ENCODE results near the gene PNPLA1.

The PNPLA1 gene

GRCh38 chr6:36290668-36291620, 21.1 kb downstream of the PNPLA1 start:
- no CpG with 5 or more reads among the region's 23 CpGs for WGBS (ENCODE audit: extremely low coverage, insufficient coverage, low lambda C conversion rate)
- H3K23ac ChIP-seq (ENCODE audit: low read length), result no peak overlapping the region
- no peaks in the 10 kb centered on the region for H3K36me3 ChIP-seq (ENCODE audit: control insufficient read depth, insufficient read depth, low read length)
- H3K4me2 ChIP-seq (ENCODE audit: low read length), result no peak overlapping the region
- H4K8ac ChIP-seq (ENCODE audit: low read depth, low read length), result no peak overlapping the region
- no peaks in the 10 kb centered on the region for H3K79me1 ChIP-seq (ENCODE audit: low read length)
- no peak overlapping the region for H2BK120ac ChIP-seq (ENCODE audit: low read depth, low read length)
- H3K79me2 ChIP-seq (ENCODE audit: control insufficient read depth, insufficient read depth, low read length), result no peaks in the 10 kb centered on the region
- peaks cover 12% of the 10 kb centered on the region for H3K4me1 ChIP-seq (ENCODE audit: control insufficient read depth, low read depth, low read length)
- DNase-seq, result no peak
- peak overlapping the region; percentile 72 for H3K4ac ChIP-seq (ENCODE audit: low read depth, low read length)
- no peak overlapping the region for H3K56ac ChIP-seq (ENCODE audit: low read length)
- H3K4me3 ChIP-seq (ENCODE audit: low read length), result no peak overlapping the region
- no peak overlapping the region for H3K9ac ChIP-seq (ENCODE audit: low read length)
- H4K5ac ChIP-seq (ENCODE audit: low read length), result no peak overlapping the region
- H2BK5ac ChIP-seq (ENCODE audit: low read length), result no peak overlapping the region
- no peak overlapping the region for H3K18ac ChIP-seq (ENCODE audit: low read length)
- no peak overlapping the region for H2BK15ac ChIP-seq (replicated peaks; ENCODE audit: low read depth)
- no peaks in the 10 kb centered on the region for H3K27me3 ChIP-seq (ENCODE audit: insufficient read depth, low read length, poor library complexity)
- no peak overlapping the region for H3K27ac ChIP-seq (ENCODE audit: low read depth, low read length)
- H2AK5ac ChIP-seq (ENCODE audit: low read length), result no peak overlapping the region

- H2AK5ac ChIP-seq (ENCODE audit: low read length), result no peak overlapping the region
- no peaks in the 10 kb centered on the region for H3K79me1 ChIP-seq (ENCODE audit: low read length)
- no peak overlapping the region for H3K4ac ChIP-seq (ENCODE audit: low read depth, low read length)
- H3K18ac ChIP-seq (ENCODE audit: low read length), result no peak overlapping the region
- WGBS (ENCODE audit: extremely low coverage, insufficient coverage, low lambda C conversion rate), result no CpG with 5 or more reads among the region's 6 CpGs
- H3K23ac ChIP-seq (ENCODE audit: low read length), result no peak overlapping the region
- H3K4me1 ChIP-seq (ENCODE audit: control insufficient read depth, low read depth, low read length), result peaks cover 8% of the 10 kb centered on the region
- no peak overlapping the region for H4K8ac ChIP-seq (ENCODE audit: low read depth, low read length)
- no peak overlapping the region for H3K4me3 ChIP-seq (ENCODE audit: low read length)
- DNase-seq, result no peak
- no peaks in the 10 kb centered on the region for H3K36me3 ChIP-seq (ENCODE audit: control insufficient read depth, insufficient read depth, low read length)
- no peak overlapping the region for H4K5ac ChIP-seq (ENCODE audit: low read length)
- no peaks in the 10 kb centered on the region for H3K27me3 ChIP-seq (ENCODE audit: insufficient read depth, low read length, poor library complexity)
- no peak overlapping the region for H2BK15ac ChIP-seq (replicated peaks; ENCODE audit: low read depth)
- H2BK120ac ChIP-seq (ENCODE audit: low read depth, low read length), result no peak overlapping the region
- H3K4me2 ChIP-seq (ENCODE audit: low read length), result no peak overlapping the region
- H2BK5ac ChIP-seq (ENCODE audit: low read length), result no peak overlapping the region
- no peaks in the 10 kb centered on the region for H3K79me2 ChIP-seq (ENCODE audit: control insufficient read depth, insufficient read depth, low read length)
- no peak overlapping the region for H3K9ac ChIP-seq (ENCODE audit: low read length)
- no peak overlapping the region for H3K56ac ChIP-seq (ENCODE audit: low read length)
- no peak overlapping the region for H3K27ac ChIP-seq (ENCODE audit: low read depth, low read length)
Observed at GRCh38 chr6:36292170-36292569, 22.3 kb downstream of the PNPLA1 start.

- no peak overlapping the region for H3K56ac ChIP-seq (ENCODE audit: low read length)
- no peak overlapping the region for H3K4me3 ChIP-seq (ENCODE audit: low read length)
- no peaks in the 10 kb centered on the region for H3K79me2 ChIP-seq (ENCODE audit: control insufficient read depth, insufficient read depth, low read length)
- no peak overlapping the region for H4K5ac ChIP-seq (ENCODE audit: low read length)
- no peak overlapping the region for H3K23ac ChIP-seq (ENCODE audit: low read length)
- H2BK120ac ChIP-seq (ENCODE audit: low read depth, low read length), result no peak overlapping the region
- no peaks in the 10 kb centered on the region for H3K27me3 ChIP-seq (ENCODE audit: insufficient read depth, low read length, poor library complexity)
- no peak overlapping the region for H3K18ac ChIP-seq (ENCODE audit: low read length)
- no peak overlapping the region for H3K9ac ChIP-seq (ENCODE audit: low read length)
- H2BK15ac ChIP-seq (replicated peaks; ENCODE audit: low read depth), result no peak overlapping the region
- H2AK5ac ChIP-seq (ENCODE audit: low read length), result no peak overlapping the region
- H3K79me1 ChIP-seq (ENCODE audit: low read length), result no peaks in the 10 kb centered on the region
- no peak overlapping the region for H3K27ac ChIP-seq (ENCODE audit: low read depth, low read length)
- H2BK5ac ChIP-seq (ENCODE audit: low read length), result no peak overlapping the region
- H3K4ac ChIP-seq (ENCODE audit: low read depth, low read length), result no peak overlapping the region
- H3K36me3 ChIP-seq (ENCODE audit: control insufficient read depth, insufficient read depth, low read length), result no peaks in the 10 kb centered on the region
- no peak overlapping the region for H3K4me2 ChIP-seq (ENCODE audit: low read length)
- no CpG with 5 or more reads among the region's 1 CpG for WGBS (ENCODE audit: extremely low coverage, insufficient coverage, low lambda C conversion rate)
- DNase-seq, result no peak
- peaks cover under 1% of the 10 kb centered on the region for H3K4me1 ChIP-seq (ENCODE audit: control insufficient read depth, low read depth, low read length)
- H4K8ac ChIP-seq (ENCODE audit: low read depth, low read length), result no peak overlapping the region
Observed at GRCh38 chr6:36296240-36296639, 26.4 kb downstream of the PNPLA1 start.

- Histone ChIP-seq H3K56ac (ENCODE audit: low read length) (no peak overlapping the region), H3K23ac (ENCODE audit: low read length) (no peak overlapping the region), H2AK5ac (ENCODE audit: low read length) (no peak overlapping the region), H3K9ac (ENCODE audit: low read length) (no peak overlapping the region), H3K27me3 (ENCODE audit: insufficient read depth, low read length, poor library complexity) (no peaks in the 10 kb centered on the region), H2BK120ac (ENCODE audit: low read depth, low read length) (no peak overlapping the region), H3K79me2 (ENCODE audit: control insufficient read depth, insufficient read depth, low read length) (no peaks in the 10 kb centered on the region), H3K36me3 (ENCODE audit: control insufficient read depth, insufficient read depth, low read length) (no peaks in the 10 kb centered on the region), H3K4me3 (ENCODE audit: low read length) (no peak overlapping the region), H3K18ac (ENCODE audit: low read length) (no peak overlapping the region), H3K4me1 (ENCODE audit: control insufficient read depth, low read depth, low read length) (no peaks in the 10 kb centered on the region), H4K5ac (ENCODE audit: low read length) (no peak overlapping the region), H2BK15ac (replicated peaks; ENCODE audit: low read depth) (no peak overlapping the region), H2BK5ac (ENCODE audit: low read length) (no peak overlapping the region), H3K27ac (ENCODE audit: low read depth, low read length) (no peak overlapping the region), H4K8ac (ENCODE audit: low read depth, low read length) (no peak overlapping the region), H3K79me1 (ENCODE audit: low read length) (no peaks in the 10 kb centered on the region), H3K4ac (ENCODE audit: low read depth, low read length) (no peak overlapping the region), H3K4me2 (ENCODE audit: low read length) (no peak overlapping the region)
- WGBS (ENCODE audit: extremely low coverage, insufficient coverage, low lambda C conversion rate), result no CpG with 5 or more reads among the region's 6 CpGs
- DNase-seq, result no peak
Observed at GRCh38 chr6:36297051-36297450, 27.2 kb downstream of the PNPLA1 start.

GRCh38 chr6:36297511-36297910, 27.7 kb downstream of the PNPLA1 start:
- WGBS (ENCODE audit: extremely low coverage, insufficient coverage, low lambda C conversion rate), result no CpG with 5 or more reads among the region's 7 CpGs
- no peaks in the 10 kb centered on the region for H3K79me2 ChIP-seq (ENCODE audit: control insufficient read depth, insufficient read depth, low read length)
- no peak overlapping the region for H2BK5ac ChIP-seq (ENCODE audit: low read length)
- H4K5ac ChIP-seq (ENCODE audit: low read length), result no peak overlapping the region
- H3K23ac ChIP-seq (ENCODE audit: low read length), result no peak overlapping the region
- H4K8ac ChIP-seq (ENCODE audit: low read depth, low read length), result no peak overlapping the region
- H2BK15ac ChIP-seq (replicated peaks; ENCODE audit: low read depth), result no peak overlapping the region
- H3K4me2 ChIP-seq (ENCODE audit: low read length), result no peak overlapping the region
- no peak for DNase-seq
- no peak overlapping the region for H3K27ac ChIP-seq (ENCODE audit: low read depth, low read length)
- H3K36me3 ChIP-seq (ENCODE audit: control insufficient read depth, insufficient read depth, low read length), result no peaks in the 10 kb centered on the region
- no peaks in the 10 kb centered on the region for H3K79me1 ChIP-seq (ENCODE audit: low read length)
- H3K4me1 ChIP-seq (ENCODE audit: control insufficient read depth, low read depth, low read length), result no peaks in the 10 kb centered on the region
- H2BK120ac ChIP-seq (ENCODE audit: low read depth, low read length), result no peak overlapping the region
- no peak overlapping the region for H3K18ac ChIP-seq (ENCODE audit: low read length)
- no peak overlapping the region for H3K9ac ChIP-seq (ENCODE audit: low read length)
- no peaks in the 10 kb centered on the region for H3K27me3 ChIP-seq (ENCODE audit: insufficient read depth, low read length, poor library complexity)
- H3K4ac ChIP-seq (ENCODE audit: low read depth, low read length), result no peak overlapping the region
- no peak overlapping the region for H3K4me3 ChIP-seq (ENCODE audit: low read length)
- no peak overlapping the region for H3K56ac ChIP-seq (ENCODE audit: low read length)
- no peak overlapping the region for H2AK5ac ChIP-seq (ENCODE audit: low read length)

Data from mesendoderm (in vitro differentiated cells).